ENCODE measurements around the gene SURF6.

GRCh38 chr9:133341369-133342068 lies 5.5 kb upstream of the SURF6 start:
- TF ChIP-seq EZH2 (IDR thresholded peaks at IDR 0.05) (no peak), POLR2AphosphoS5 (IDR thresholded peaks at IDR 0.05; ENCODE audit: borderline replicate concordance, low read depth, low read length) (no peak), FOXP2 (optimal IDR thresholded peaks at IDR 0.05; ENCODE audit: control extremely low read depth, extremely low read length, insufficient read depth) (no peak)
